ENCODE measurements around the gene TMEM17. TPM values are rescaled to one million over a fixed set of nuclear protein-coding genes. Genes with fewer than 3 reads are reported as not detected.

The TMEM17 gene
- total RNA-seq, 1 experiment from 2014 or later: 0.86 TPM

DNA sequence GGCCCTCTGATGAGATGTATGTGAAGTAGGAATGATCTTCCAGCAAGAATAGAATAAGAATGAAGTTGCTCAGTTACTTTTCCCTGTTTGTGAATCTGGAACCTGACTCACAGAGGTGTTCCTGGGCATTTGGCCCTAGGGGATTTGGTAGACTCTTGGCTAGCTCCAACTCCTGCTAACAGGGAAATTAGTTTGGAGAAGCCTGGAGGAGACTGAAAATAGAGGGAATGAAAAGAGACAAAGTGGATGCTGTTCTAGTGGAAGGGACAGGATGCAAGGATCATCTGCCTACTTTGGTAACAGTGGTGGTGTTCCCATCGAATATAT, 19.6 kb downstream of the TMEM17 start:
- Histone ChIP-seq H3K79me2 (ENCODE audit: low read length) (no peaks in the 10 kb centered on the region), H3K4me3 (ENCODE audit: low read length) (no peak overlapping the region), H4K20me1 (ENCODE audit: insufficient read depth, low read depth, low read length) (no peaks in the 10 kb centered on the region), H3K27ac (ENCODE audit: low read length) (no peak overlapping the region), H3K4me2 (ENCODE audit: low read depth, low read length, poor library complexity, severe bottlenecking) (no peak overlapping the region), H3K9ac (ENCODE audit: low read length) (no peak overlapping the region), H2AFZ (ENCODE audit: low read length) (no peak overlapping the region), H3K4me1 (ENCODE audit: low read length) (no peaks in the 10 kb centered on the region), H3K36me3 (ENCODE audit: insufficient read depth, low read length) (no peaks in the 10 kb centered on the region), H3K9me2 (replicated peaks; ENCODE audit: insufficient read depth, low read length) (no peaks in the 10 kb centered on the region), H3K9me3 (ENCODE audit: low read length) (no peaks in the 10 kb centered on the region), H3K27me3 (ENCODE audit: low read length) (no peaks in the 10 kb centered on the region)
- DNase-seq: no peak

DNA sequence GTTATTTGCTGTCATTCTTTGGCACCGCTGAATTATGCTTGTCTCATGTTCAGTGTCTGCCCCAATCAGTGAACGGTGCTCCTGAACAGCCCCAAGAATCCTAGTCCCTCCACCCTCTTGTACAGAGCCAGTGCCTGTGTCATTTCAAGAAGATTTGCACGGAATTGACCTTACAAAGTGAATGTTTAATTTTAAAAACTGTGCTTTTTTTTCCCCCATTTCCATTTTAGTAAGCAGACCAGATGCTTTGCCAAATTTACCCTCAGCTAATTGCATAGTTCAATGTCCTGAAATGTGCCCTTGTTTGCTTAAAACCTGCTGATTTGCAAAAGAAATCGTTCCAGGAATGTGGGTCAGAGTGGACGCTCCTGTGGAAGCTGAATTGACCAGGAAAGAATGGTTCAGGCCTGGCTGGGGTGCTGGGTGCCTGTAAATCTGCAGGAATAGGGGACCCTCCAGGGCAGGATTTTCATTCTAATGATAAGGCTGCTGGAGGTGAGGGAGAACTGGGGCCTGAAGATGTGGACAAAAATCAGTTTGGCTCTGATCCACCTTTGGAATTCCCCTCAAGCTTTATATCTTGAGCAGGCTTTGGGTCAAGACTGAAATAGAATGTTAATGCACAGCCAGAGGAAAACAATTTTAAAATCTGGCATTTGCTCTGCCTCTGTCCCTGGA, 20.1 kb downstream of the TMEM17 start:
- H3K36me3 ChIP-seq (ENCODE audit: insufficient read depth, low read length): no peaks in the 10 kb centered on the region
- H3K27me3 ChIP-seq (ENCODE audit: low read length): no peaks in the 10 kb centered on the region
- no peak overlapping the region for H3K4me2 ChIP-seq (ENCODE audit: low read depth, low read length, poor library complexity, severe bottlenecking)
- no peaks in the 10 kb centered on the region for H3K9me2 ChIP-seq (replicated peaks; ENCODE audit: insufficient read depth, low read length)
- H3K9me3 ChIP-seq (ENCODE audit: low read length): no peaks in the 10 kb centered on the region
- DNase-seq: no peak
- H3K4me3 ChIP-seq (ENCODE audit: low read length): no peak overlapping the region
- H3K4me1 ChIP-seq (ENCODE audit: low read length): no peaks in the 10 kb centered on the region
- no peaks in the 10 kb centered on the region for H3K79me2 ChIP-seq (ENCODE audit: low read length)
- H3K9ac ChIP-seq (ENCODE audit: low read length): no peak overlapping the region
- H2AFZ ChIP-seq (ENCODE audit: low read length): no peak overlapping the region
- no peak overlapping the region for H3K27ac ChIP-seq (ENCODE audit: low read length)
- H4K20me1 ChIP-seq (ENCODE audit: insufficient read depth, low read depth, low read length): no peaks in the 10 kb centered on the region

DNA sequence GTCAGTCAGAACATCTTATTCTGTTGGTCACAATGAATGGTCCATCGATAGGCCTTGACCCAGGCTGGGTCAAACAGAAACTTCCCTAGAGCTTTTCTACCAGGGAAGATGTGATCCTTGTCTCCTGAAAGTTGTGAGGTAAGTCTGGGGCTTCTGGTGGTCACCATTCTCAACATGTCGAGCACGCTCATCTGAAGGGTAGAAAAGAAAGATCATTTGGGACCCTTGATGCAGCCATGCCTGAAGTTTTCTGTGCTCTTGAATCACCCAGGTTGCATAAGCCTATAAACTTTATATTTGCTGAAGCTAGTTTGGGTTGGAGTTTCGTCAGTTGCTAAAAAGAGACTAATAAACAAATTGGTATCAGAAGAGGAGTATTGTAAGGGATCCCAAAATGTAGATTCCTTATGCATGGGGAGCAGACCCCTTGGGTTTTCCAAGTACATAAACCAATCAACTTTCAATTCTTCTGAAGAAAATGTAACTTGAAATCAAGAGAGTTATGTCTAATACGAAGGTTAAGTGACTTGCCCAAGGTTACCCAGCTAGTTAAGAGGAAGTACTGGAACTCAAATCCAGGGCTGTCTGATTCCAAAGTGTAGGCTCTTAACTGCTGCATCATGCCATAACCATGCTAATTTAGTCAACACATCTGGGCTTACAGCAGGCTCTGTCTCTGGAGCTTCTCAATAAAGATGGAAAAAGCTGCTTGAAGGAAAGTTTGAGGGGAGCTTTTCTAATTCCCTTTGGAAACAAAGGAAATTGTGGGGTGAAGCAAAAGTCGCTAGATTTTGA, 23.2 kb downstream of the TMEM17 start:
- Histone ChIP-seq H3K4me3 (ENCODE audit: low read length) (no peak overlapping the region), H3K36me3 (ENCODE audit: insufficient read depth, low read length) (no peaks in the 10 kb centered on the region), H3K27ac (ENCODE audit: low read length) (no peak overlapping the region), H2AFZ (ENCODE audit: low read length) (no peak overlapping the region), H3K9me3 (ENCODE audit: low read length) (no peaks in the 10 kb centered on the region), H3K9me2 (replicated peaks; ENCODE audit: insufficient read depth, low read length) (no peaks in the 10 kb centered on the region), H3K79me2 (ENCODE audit: low read length) (no peaks in the 10 kb centered on the region), H3K27me3 (ENCODE audit: low read length) (no peaks in the 10 kb centered on the region), H4K20me1 (ENCODE audit: insufficient read depth, low read depth, low read length) (no peaks in the 10 kb centered on the region), H3K4me1 (ENCODE audit: low read length) (no peaks in the 10 kb centered on the region), H3K4me2 (ENCODE audit: low read depth, low read length, poor library complexity, severe bottlenecking) (no peak overlapping the region), H3K9ac (ENCODE audit: low read length) (no peak overlapping the region)
- no peak for DNase-seq

DNA sequence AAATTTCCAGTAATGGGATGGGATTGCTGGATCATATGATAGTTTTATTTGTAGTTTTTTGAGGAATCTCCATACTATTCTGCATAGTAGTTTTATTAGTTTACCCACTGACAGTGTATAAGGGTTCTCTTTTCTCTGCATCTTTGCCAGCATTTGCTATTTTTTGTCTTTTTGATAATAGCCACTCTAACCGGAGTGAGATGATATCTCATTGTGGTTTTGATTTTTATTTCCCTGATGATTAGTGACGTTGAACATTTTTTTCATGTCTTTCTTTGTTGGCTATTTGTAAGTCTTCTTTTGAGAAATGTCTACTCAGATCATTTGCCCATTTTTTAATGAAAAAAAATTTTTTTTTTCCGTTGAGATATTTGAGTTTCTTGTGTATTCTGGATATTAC, 26.1 kb downstream of the TMEM17 start:
- Histone ChIP-seq H3K9ac (ENCODE audit: low read length) (no peak overlapping the region), H3K9me3 (ENCODE audit: low read length) (no peaks in the 10 kb centered on the region), H3K4me1 (ENCODE audit: low read length) (no peaks in the 10 kb centered on the region), H3K27ac (ENCODE audit: low read length) (no peak overlapping the region), H3K79me2 (ENCODE audit: low read length) (no peaks in the 10 kb centered on the region), H3K27me3 (ENCODE audit: low read length) (no peaks in the 10 kb centered on the region), H3K36me3 (ENCODE audit: insufficient read depth, low read length) (no peaks in the 10 kb centered on the region), H4K20me1 (ENCODE audit: insufficient read depth, low read depth, low read length) (no peaks in the 10 kb centered on the region), H3K4me3 (ENCODE audit: low read length) (no peak overlapping the region), H3K4me2 (ENCODE audit: low read depth, low read length, poor library complexity, severe bottlenecking) (no peak overlapping the region), H3K9me2 (replicated peaks; ENCODE audit: insufficient read depth, low read length) (no peaks in the 10 kb centered on the region), H2AFZ (ENCODE audit: low read length) (no peak overlapping the region)
- DNase-seq: no peak

DNA sequence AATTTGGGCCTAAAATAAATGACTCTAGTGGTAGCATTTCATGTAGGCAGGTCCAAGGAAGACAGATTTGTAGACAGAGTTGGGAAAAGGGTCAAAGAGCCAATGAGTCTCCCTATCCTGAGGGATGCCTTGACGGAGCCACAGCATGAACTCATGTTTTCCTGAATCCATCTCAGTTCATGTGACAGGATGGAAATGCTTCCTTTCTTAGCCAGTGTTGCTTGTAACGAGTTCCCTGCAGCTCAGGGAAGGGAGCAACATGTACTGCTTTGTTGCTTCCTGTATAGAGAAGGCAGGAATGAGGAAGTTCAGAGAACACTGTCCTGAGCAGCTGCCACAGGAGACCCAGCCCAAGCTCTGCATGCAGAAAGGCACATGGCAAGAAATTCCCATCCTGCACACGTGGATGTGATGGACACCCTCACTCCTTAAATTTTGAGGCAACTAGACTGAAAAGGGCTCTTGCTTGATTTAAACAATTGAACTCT, 27.9 kb downstream of the TMEM17 start:
- Histone ChIP-seq H3K4me1 (ENCODE audit: low read length) (no peaks in the 10 kb centered on the region), H4K20me1 (ENCODE audit: insufficient read depth, low read depth, low read length) (no peaks in the 10 kb centered on the region), H2AFZ (ENCODE audit: low read length) (no peak overlapping the region), H3K9ac (ENCODE audit: low read length) (no peak overlapping the region), H3K27ac (ENCODE audit: low read length) (no peak overlapping the region), H3K4me2 (ENCODE audit: low read depth, low read length, poor library complexity, severe bottlenecking) (no peak overlapping the region), H3K27me3 (ENCODE audit: low read length) (no peaks in the 10 kb centered on the region; the same call in 1 of the 2 replicates), H3K79me2 (ENCODE audit: low read length) (no peaks in the 10 kb centered on the region), H3K4me3 (ENCODE audit: low read length) (no peak overlapping the region), H3K9me3 (ENCODE audit: low read length) (no peaks in the 10 kb centered on the region), H3K36me3 (ENCODE audit: insufficient read depth, low read length) (no peaks in the 10 kb centered on the region), H3K9me2 (replicated peaks; ENCODE audit: insufficient read depth, low read length) (no peaks in the 10 kb centered on the region)
- peak; percentile 52 for DNase-seq

DNA sequence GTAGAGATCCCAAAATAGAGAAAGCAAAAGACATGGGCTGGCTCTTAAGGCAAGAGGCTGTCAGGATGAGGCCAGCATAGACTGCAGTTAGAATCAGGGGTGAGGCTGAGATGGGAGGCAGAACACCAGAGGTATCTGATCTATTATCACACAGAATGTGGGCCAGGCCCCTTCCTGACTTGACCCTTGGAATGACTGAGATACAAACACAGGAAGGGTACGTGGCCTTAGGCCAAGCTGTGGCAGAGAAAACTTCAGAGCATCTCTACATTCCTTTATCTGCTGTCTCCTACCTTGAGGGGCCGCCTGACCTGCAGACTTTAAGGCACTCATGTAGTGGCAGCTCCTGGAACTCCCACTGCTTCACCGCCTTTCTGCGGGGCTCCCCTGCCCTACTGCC, 28.4 kb downstream of the TMEM17 start:
- H3K9me2 ChIP-seq (replicated peaks; ENCODE audit: insufficient read depth, low read length): no peaks in the 10 kb centered on the region
- no peaks in the 10 kb centered on the region for H3K36me3 ChIP-seq (ENCODE audit: insufficient read depth, low read length)
- H3K4me1 ChIP-seq (ENCODE audit: low read length): no peaks in the 10 kb centered on the region
- no peaks in the 10 kb centered on the region for H3K9me3 ChIP-seq (ENCODE audit: low read length)
- H3K27ac ChIP-seq (ENCODE audit: low read length): no peak overlapping the region
- no peak overlapping the region for H3K4me3 ChIP-seq (ENCODE audit: low read length)
- H3K9ac ChIP-seq (ENCODE audit: low read length): no peak overlapping the region
- H3K79me2 ChIP-seq (ENCODE audit: low read length): no peaks in the 10 kb centered on the region
- H4K20me1 ChIP-seq (ENCODE audit: insufficient read depth, low read depth, low read length): no peaks in the 10 kb centered on the region
- DNase-seq: no peak
- no peak overlapping the region for H2AFZ ChIP-seq (ENCODE audit: low read length)
- H3K4me2 ChIP-seq (ENCODE audit: low read depth, low read length, poor library complexity, severe bottlenecking): no peak overlapping the region
- no peaks in the 10 kb centered on the region; the same call in 1 of the 2 replicates for H3K27me3 ChIP-seq (ENCODE audit: low read length)

DNA sequence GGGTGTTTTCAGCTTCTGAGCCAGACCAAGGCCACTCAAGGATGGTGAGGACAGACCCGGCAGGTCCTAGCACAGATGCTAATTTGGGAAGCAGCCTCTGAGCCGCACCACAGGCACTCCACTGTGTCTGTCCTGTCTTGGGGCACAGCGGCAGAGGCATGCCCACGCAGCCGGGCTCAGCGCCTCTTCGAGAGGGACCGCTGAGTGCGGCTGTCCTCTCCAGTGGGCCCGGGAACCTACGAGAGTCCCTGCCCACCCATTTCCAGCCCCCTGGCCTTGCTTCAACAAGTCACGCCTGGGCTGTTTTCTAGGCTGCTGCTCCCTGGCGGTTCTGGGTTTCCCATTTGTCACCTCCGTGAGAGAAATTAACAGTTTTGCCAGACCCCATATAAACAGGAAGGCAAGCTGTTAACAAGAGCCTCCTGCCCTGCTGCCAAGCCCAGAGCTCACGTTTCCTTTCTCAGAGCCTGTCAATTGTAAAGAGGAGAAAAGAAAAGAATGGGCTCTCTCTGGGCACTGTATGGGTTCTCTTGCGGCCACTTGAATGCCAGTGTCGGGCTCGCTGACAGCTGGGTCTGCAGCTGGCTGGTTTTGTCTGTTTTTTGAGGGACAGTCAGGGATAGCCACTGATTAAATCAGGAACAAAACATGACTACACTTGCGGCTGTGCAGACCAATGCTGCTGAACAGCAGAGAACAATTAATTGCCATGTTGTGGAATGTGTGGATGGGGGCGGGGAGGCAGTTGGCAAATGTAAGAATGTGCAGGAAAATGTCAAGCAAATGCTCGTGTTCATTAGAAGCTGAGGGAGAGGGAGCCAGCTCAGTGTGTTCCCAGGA, 30.6 kb downstream of the TMEM17 start:
- DNase-seq: no peak
- H3K4me2 ChIP-seq (ENCODE audit: low read depth, low read length, poor library complexity, severe bottlenecking): no peak overlapping the region
- no peaks in the 10 kb centered on the region for H3K9me2 ChIP-seq (replicated peaks; ENCODE audit: insufficient read depth, low read length)
- no peaks in the 10 kb centered on the region for H3K36me3 ChIP-seq (ENCODE audit: insufficient read depth, low read length)
- no peaks in the 10 kb centered on the region for H4K20me1 ChIP-seq (ENCODE audit: insufficient read depth, low read depth, low read length)
- H3K9me3 ChIP-seq (ENCODE audit: low read length): no peaks in the 10 kb centered on the region
- H2AFZ ChIP-seq (ENCODE audit: low read length): no peak overlapping the region
- no peaks in the 10 kb centered on the region for H3K4me1 ChIP-seq (ENCODE audit: low read length)
- no peak overlapping the region for H3K27ac ChIP-seq (ENCODE audit: low read length)
- no peak overlapping the region for H3K9ac ChIP-seq (ENCODE audit: low read length)
- H3K4me3 ChIP-seq (ENCODE audit: low read length): no peak overlapping the region
- no peaks in the 10 kb centered on the region; the same call in 1 of the 2 replicates for H3K27me3 ChIP-seq (ENCODE audit: low read length)
- no peaks in the 10 kb centered on the region for H3K79me2 ChIP-seq (ENCODE audit: low read length)

DNA sequence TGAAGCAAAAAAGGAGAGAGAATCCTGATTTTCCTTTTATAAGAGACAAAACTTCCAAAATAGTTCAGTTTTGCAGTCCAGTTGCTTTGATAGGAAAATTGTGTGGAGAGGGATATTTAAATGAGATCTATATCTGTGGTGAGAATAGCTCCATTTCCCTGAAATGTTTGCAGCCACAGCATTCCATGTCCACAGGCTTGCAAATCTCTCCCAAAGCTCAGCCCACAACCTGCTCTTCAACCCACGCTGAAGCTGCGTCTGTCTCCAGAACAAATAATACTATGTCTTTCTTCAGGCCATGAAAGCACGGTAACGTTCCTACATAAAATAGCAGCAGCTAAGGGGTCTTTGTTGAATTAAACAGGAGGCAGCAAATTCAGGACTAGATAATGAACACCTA, 31.8 kb downstream of the TMEM17 start:
- Histone ChIP-seq H4K20me1 (ENCODE audit: insufficient read depth, low read depth, low read length) (no peaks in the 10 kb centered on the region), H3K9me3 (ENCODE audit: low read length) (no peaks in the 10 kb centered on the region), H3K9me2 (replicated peaks; ENCODE audit: insufficient read depth, low read length) (no peaks in the 10 kb centered on the region), H3K4me3 (ENCODE audit: low read length) (no peak overlapping the region), H3K79me2 (ENCODE audit: low read length) (no peaks in the 10 kb centered on the region), H3K4me1 (ENCODE audit: low read length) (no peaks in the 10 kb centered on the region), H3K36me3 (ENCODE audit: insufficient read depth, low read length) (no peaks in the 10 kb centered on the region), H3K9ac (ENCODE audit: low read length) (no peak overlapping the region), H3K27ac (ENCODE audit: low read length) (no peak overlapping the region), H3K27me3 (ENCODE audit: low read length) (no peaks in the 10 kb centered on the region; the same call in 1 of the 2 replicates), H3K4me2 (ENCODE audit: low read depth, low read length, poor library complexity, severe bottlenecking) (no peak overlapping the region), H2AFZ (ENCODE audit: low read length) (no peak overlapping the region)
- DNase-seq: no peak
